Loucy (cell line): ENCODE measurements around the gene ADAM23.

Experiments used
- H2AFZ ChIP-seq: fragments of 200-600 bp; sonication (generic); 2 replicates; pipeline ENCODE4 v1.6.0; 2016; ENCODE audit warnings: antibody characterized with exemption, mild to moderate bottlenecking, low read length, moderate library complexity
- H3F3A ChIP-seq: fragments of 200-600 bp; 2 replicates; pipeline ENCODE4 v1.6.0; 2016; ENCODE audit warnings: antibody characterized with exemption, low read depth, mild to moderate bottlenecking
- H3K27me3 ChIP-seq: fragments of 200-600 bp; sonication (generic); 2 replicates; pipeline ENCODE4 v1.6.1; 2014; ENCODE audit warnings: low read length, mild to moderate bottlenecking; ENCODE audit not compliant: insufficient read depth, poor library complexity, severe bottlenecking
- H3K36me3 ChIP-seq: fragments of 200-600 bp; sonication (generic); 2 replicates; pipeline ENCODE4 v1.6.1; 2016; ENCODE audit warnings: low read length; ENCODE audit not compliant: insufficient read depth
- H3K4me1 ChIP-seq: fragments of 200-600 bp; sonication (generic); 2 replicates; pipeline ENCODE4 v1.5.1; 2014; ENCODE audit warnings: low read length, mild to moderate bottlenecking; ENCODE audit not compliant: insufficient read depth, poor library complexity, severe bottlenecking
- H3K4me2 ChIP-seq: fragments of 200-600 bp; sonication (generic); 2 replicates; pipeline ENCODE4 v1.6.0; 2014; ENCODE audit warnings: antibody characterized with exemption, low read length, low read depth, mild to moderate bottlenecking; ENCODE audit not compliant: poor library complexity, severe bottlenecking
- H3K4me3 ChIP-seq: fragments of 200-600 bp; sonication (generic); 2 replicates; pipeline ENCODE4 v1.5.1; 2014; ENCODE audit warnings: low read length, mild to moderate bottlenecking, mixed read lengths; ENCODE audit not compliant: poor library complexity, severe bottlenecking
- H3K79me2 ChIP-seq: fragments of 200-600 bp; sonication (generic); 2 replicates; pipeline ENCODE4 v1.6.1; 2014; ENCODE audit warnings: low read length; ENCODE audit not compliant: insufficient read depth
- H3K9ac ChIP-seq: fragments of 200-600 bp; sonication (generic); 2 replicates; pipeline ENCODE4 v1.6.0; 2014; ENCODE audit warnings: mild to moderate bottlenecking, low read depth, low read length, moderate library complexity; ENCODE audit not compliant: poor library complexity, severe bottlenecking
- H3K9me2 ChIP-seq: fragments of 200-600 bp; sonication (generic); replicated peaks from 2 replicates; pipeline ENCODE4 v1.6.1; 2016; ENCODE audit warnings: low read depth, low read length, mixed read lengths
- H3K9me3 ChIP-seq: fragments of 200-600 bp; sonication (generic); 2 replicates; pipeline ENCODE4 v1.6.1; 2014; ENCODE audit warnings: mild to moderate bottlenecking, antibody characterized with exemption, low read length, low read depth; ENCODE audit not compliant: insufficient read depth
- H4K20me1 ChIP-seq: fragments of 200-600 bp; sonication (generic); 2 replicates; pipeline ENCODE4 v1.6.0; 2014; ENCODE audit warnings: antibody characterized with exemption, low read length, mild to moderate bottlenecking; ENCODE audit not compliant: insufficient read depth, poor library complexity, severe bottlenecking
- EZH2phosphoT487 ChIP-seq: fragments of 200-600 bp; IDR thresholded peaks from 2 replicates; pipeline ENCODE4 v1.6.1; 2018; ENCODE audit warnings: antibody characterized with exemption, mild to moderate bottlenecking, moderate library complexity, borderline replicate concordance
- TF ChIP-seq, protein P1 (sequence below): fragments of 200-600 bp; sonication (generic); conservative IDR thresholded peaks from 2 replicates; pipeline ENCODE4 v1.5.1; 2014; ENCODE audit warnings: mild to moderate bottlenecking, antibody characterized with exemption, low read length

Gene ADAM23

GRCh38 chr2:206462240-206462854 lies 19.0 kb downstream of the ADAM23 start:
- no peak for TF ChIP-seq EZH2phosphoT487
- TF ChIP-seq, protein P1, sequence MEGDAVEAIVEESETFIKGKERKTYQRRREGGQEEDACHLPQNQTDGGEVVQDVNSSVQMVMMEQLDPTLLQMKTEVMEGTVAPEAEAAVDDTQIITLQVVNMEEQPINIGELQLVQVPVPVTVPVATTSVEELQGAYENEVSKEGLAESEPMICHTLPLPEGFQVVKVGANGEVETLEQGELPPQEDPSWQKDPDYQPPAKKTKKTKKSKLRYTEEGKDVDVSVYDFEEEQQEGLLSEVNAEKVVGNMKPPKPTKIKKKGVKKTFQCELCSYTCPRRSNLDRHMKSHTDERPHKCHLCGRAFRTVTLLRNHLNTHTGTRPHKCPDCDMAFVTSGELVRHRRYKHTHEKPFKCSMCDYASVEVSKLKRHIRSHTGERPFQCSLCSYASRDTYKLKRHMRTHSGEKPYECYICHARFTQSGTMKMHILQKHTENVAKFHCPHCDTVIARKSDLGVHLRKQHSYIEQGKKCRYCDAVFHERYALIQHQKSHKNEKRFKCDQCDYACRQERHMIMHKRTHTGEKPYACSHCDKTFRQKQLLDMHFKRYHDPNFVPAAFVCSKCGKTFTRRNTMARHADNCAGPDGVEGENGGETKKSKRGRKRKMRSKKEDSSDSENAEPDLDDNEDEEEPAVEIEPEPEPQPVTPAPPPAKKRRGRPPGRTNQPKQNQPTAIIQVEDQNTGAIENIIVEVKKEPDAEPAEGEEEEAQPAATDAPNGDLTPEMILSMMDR, result no peak
- H3K36me3 ChIP-seq, result no peaks in the 10 kb centered on the region
- H3K27me3 ChIP-seq, result no peaks in the 10 kb centered on the region
- peaks cover 3% of the 10 kb centered on the region for H3K4me1 ChIP-seq
- no peaks in the 10 kb centered on the region for H4K20me1 ChIP-seq
- no peak overlapping the region for H2AFZ ChIP-seq
- no peak overlapping the region for H3K4me2 ChIP-seq
- no peak overlapping the region for H3K9ac ChIP-seq
- no peak overlapping the region for H3K4me3 ChIP-seq
- no peaks in the 10 kb centered on the region for H3K9me2 ChIP-seq
- H3K9me3 ChIP-seq, result no peaks in the 10 kb centered on the region
- no peaks in the 10 kb centered on the region for H3K79me2 ChIP-seq
- H3F3A ChIP-seq, result no peaks in the 10 kb centered on the region

DNA sequence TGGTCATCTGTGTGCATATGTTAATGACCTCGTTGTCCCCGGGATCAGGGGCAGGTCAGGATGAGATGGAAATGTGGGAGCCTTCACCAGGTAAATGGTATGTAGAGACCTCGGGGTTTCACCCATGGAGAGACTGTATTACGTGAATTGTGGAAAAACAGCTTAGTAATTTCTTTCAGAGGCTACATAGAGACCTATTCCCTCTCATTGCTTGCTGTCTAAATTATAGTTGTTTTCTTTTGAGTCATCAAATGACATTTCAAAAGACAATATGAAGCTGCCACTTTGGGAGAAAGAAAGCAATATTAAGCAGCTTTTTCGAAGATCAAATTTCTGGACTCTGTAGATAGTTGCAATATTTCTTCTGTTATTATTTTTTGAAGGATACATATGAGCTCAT lies 20.4 kb downstream of the ADAM23 start:
- no peaks in the 10 kb centered on the region for H3K9me3 ChIP-seq
- no peaks in the 10 kb centered on the region for H4K20me1 ChIP-seq
- TF ChIP-seq EZH2phosphoT487, result no peak
- TF ChIP-seq, protein P1, result no peak
- H3K9me2 ChIP-seq, result no peaks in the 10 kb centered on the region
- no peaks in the 10 kb centered on the region for H3K79me2 ChIP-seq
- H2AFZ ChIP-seq, result no peak overlapping the region
- H3K4me2 ChIP-seq, result no peak overlapping the region
- H3K4me1 ChIP-seq, result no peaks in the 10 kb centered on the region
- H3K36me3 ChIP-seq, result no peaks in the 10 kb centered on the region
- H3K4me3 ChIP-seq, result no peak overlapping the region
- no peaks in the 10 kb centered on the region for H3K27me3 ChIP-seq
- H3F3A ChIP-seq, result no peaks in the 10 kb centered on the region
- H3K9ac ChIP-seq, result no peak overlapping the region

DNA sequence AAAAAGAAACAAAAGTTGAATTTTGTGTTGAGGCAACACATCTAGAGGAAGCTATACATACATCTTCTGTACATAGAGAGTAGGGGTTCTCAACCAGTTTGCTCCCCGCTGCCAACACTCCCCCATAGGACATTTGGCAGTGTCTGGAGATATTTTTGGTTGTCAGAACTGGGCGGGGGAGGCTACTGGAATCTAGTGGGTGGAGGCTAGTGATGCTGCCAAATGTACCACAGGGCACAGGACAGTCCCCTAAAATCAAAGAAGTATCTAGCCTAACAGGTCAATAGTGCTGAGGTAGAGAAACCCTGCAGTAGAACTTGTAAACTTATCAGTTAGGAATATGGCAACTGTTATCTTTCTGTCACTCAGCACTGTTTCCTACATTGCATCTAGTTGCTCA lies 21.3 kb downstream of the ADAM23 start:
- no peak for TF ChIP-seq EZH2phosphoT487
- TF ChIP-seq, protein P1, result no peak
- Histone ChIP-seq H3K4me3 (no peak overlapping the region), H4K20me1 (no peaks in the 10 kb centered on the region), H3K79me2 (no peaks in the 10 kb centered on the region), H3K36me3 (no peaks in the 10 kb centered on the region), H3K27me3 (no peaks in the 10 kb centered on the region), H3F3A (no peaks in the 10 kb centered on the region), H3K9me2 (no peaks in the 10 kb centered on the region), H3K4me2 (no peak overlapping the region), H3K4me1 (no peaks in the 10 kb centered on the region), H2AFZ (no peak overlapping the region), H3K9me3 (no peaks in the 10 kb centered on the region), H3K9ac (no peak overlapping the region)
